Right ventricle myocardium superior (tissue), 1 donor: Measurements from ENCODE around the gene SLC6A9. TPM values are rescaled to one million over a fixed set of nuclear protein-coding genes. Genes with fewer than 3 reads are reported as not detected.

Source experiments
- ATAC-seq: fragments of 200-7000 bp; cut with Tn5 transposase; one replicate; pipeline ENCODE4 v1.9.1; 2020; ENCODE audit warnings: mild to moderate bottlenecking; ENCODE audit not compliant: poor library complexity
- DNase-seq: peaks from one replicate; pipeline ENCODE4 v3.0.0-alpha.2; 2020
- intact Hi-C: fragments of 100-400 bp; cut with DNase I; formaldehyde crosslinking; loops from one replicate; pipeline ENCODE4 v1.11.2; 2022
- total RNA-seq: library from RNA; stranded (reverse); fragmentation: NEBNext Ultra II Directional; extraction: Animal tissue kit (Norgen Biotek cat#: 25700); gene quantifications from one replicate; pipeline ENCODE4 v1.2.1, GENCODE V29; 2021
- donor health status: DM: no; HTN: yes; CAD: no; lungs with severe emphysema.

Gene SLC6A9
- total RNA-seq, 1 donor from 2014 or later = 0.78 TPM

DNA sequence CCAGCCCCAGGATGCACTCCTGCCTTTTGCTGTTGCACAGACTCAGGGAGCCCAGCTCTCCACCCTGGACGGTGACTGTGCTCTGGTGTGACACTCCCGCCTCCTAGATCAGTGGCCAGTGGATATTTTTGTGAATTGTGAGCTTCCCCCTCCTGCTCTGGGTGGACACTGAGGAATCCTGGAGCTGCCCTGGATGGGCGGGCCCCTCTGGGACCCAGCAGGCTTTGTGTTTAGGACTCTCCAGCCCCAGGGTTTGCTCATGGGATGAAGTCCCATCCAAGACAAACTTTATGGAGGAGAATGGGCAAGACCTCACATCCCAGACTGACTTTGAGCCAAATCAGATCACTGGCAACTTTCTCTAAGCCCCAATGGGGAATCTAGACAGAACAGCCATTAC lies 16.1 kb downstream of the SLC6A9 start:
- peak; percentile 41 for ATAC-seq
- intact Hi-C loops = no loop called here
- DNase-seq = no peak

DNA sequence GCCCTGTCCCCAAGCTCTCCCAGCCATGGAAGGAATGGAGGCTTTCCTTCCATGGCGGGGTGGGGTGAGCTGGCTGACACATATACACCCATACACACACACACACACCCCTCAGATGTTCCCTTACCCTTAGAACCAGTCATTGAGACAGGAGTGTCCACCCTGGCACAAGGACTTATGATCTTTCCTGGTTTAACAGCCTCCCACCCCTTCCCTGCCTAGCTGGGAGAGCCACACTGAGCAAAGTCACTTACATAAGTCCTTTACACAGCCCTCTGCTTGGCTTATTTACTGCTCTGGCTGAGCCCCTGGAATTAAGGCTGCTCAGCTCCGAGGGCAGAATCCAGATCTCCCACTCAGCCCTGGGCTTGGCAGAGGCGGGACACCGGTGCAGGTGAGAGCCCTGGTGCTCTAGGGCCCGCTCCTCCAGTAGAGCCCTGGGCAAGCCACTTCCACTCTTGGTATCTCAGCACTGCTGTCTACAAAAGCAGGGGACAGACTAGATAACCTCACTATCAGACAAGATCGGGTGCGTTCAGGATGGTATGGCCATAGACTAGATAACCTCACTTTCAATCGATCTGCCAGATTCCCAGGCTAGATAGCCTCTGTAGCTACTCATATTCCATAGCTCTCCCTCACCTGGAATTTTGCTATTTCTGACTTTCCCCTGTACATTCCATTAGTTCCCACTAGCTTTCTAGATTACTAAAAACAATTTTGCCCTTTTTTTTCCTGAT lies 16.7 kb downstream of the SLC6A9 start:
- intact Hi-C loops = no loop called here
- ATAC-seq = peak; percentile 23

GRCh38 chr1:44013949-44014348 lies 17.3 kb downstream of the SLC6A9 start:
- intact Hi-C loops = no loop called here
- ATAC-seq (no peak), DNase-seq (no peak)

More for the DNA sequence above, 16.7 kb downstream of the SLC6A9 start:
- no peak for DNase-seq

DNA sequence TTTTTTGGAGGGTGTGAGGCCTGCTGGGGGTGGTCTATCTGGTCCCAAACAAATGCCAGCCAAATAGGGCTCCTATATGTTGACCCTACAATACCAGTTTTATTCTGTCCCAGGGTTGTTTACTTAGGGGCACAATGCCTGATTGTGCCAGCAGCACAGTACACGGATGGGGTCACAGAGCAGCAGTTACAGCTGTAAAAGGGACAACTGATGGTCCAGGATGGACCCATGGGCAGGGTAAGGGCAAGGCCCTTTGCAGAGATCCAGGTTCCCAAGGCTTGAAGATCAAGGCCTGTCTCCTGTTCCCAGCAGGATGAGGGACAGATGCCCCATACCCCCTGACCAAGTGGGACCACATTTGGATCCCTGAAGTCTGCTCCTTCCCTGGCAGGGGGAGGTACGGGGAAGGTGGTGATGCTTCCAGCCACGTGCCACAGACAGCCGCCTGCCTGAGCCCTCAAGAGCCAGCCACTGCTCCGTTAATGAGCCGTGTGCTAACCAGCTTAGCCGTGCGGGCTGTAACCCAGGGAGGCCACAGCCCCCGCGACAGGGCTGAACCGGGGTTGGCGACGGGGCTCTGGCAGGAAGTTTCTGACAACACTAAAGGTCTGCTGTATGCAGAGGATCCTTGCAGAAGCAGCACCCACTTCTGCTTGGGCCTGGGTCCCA lies 18.2 kb downstream of the SLC6A9 start:
- DNase-seq (no peak), ATAC-seq (no peak)
- intact Hi-C loops = no loop called here

DNA sequence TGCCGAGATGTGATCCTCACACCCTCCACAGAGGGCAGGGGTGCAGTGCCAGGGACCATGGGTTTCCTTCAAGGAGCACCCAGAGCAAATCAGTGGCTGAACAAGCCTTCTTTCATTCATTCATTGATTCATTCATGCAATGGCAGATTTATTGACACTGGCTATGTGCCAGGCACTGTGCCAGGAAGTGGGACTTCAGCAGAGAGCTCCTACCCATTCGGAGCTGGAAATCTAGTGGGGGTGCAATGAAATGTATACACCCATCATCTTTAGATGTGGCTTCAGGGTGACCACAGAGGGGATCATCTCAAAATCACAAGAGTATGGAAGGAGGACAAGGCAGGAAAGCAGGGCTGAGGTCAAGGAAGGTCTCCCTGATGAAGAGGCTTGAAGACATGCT lies 18.9 kb downstream of the SLC6A9 start:
- no peak for ATAC-seq
- intact Hi-C loops = no loop called here
- no peak for DNase-seq

- no peak for DNase-seq
- ATAC-seq = no peak
- intact Hi-C loops = no loop called here
Observed at GRCh38 chr1:44010935-44011471, 20.3 kb downstream of the SLC6A9 start.

GRCh38 chr1:44008259-44008658 lies 23.0 kb downstream of the SLC6A9 start:
- DNase-seq = no peak
- intact Hi-C loops = loop anchor here (5.0 kb wide), 1 partner anchor 39 kb away; no protein-coding TSS in a partner anchor
- no peak for ATAC-seq

DNA sequence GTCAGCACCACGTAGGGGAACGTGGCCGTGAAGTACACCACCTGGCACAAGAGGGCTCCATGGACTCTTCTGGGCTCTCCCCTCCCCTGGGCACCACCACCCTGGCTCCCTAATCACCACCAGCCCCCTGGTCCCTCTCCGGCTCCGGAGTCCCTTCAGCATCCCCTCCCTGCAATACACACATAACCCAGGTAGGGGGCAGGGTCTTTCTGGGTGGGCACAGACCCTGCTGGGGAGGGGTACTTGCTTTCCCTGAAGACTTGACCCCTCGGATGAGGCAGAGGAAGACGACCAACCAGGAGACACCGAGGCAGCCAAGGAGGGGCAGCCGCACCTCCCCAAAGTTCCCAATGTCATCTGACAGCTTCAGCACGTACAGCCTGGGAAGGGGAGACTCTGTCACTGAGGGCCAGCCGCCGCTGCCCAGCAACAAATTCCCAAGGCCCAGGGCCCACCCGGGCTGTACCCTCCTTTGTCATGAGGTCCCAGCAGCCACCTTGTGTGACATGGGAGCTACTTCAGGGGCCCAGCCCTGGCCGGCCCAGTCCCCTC lies 28.6 kb downstream of the SLC6A9 start:
- intact Hi-C loops = no loop called here
- ATAC-seq (no peak), DNase-seq (no peak)

GRCh38 chr1:44002165-44002564 lies 29.1 kb downstream of the SLC6A9 start:
- DNase-seq (no peak), ATAC-seq (no peak)
- intact Hi-C loops = no loop called here

DNA sequence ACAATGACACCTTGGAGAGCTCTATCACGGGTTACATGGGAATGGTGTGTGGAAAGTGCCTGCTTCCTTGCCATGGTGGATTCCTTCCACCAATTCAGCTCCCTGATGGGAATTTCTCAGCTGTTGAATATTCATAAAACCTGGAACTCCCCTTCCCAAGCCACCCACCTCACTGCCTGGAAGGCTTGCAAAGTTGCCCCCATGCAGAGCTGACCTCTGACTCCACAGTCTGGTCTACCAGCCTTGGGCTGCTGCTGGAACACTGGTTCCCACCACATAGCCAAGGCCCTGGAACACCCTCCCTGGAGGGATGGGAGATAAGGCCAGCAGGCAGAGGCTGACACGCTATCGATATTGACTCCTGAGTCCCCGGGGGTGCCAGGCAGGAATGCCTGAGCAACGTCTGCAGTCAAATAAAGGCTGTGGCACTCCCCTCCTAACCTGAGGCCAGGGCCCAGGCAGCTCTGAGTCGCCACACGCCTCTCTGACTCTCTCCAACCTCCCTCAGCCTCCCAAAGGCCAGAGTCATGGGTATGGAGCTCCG lies 31.1 kb downstream of the SLC6A9 start:
- DNase-seq = no peak
- intact Hi-C loops = no loop called here
- ATAC-seq = no peak

DNA sequence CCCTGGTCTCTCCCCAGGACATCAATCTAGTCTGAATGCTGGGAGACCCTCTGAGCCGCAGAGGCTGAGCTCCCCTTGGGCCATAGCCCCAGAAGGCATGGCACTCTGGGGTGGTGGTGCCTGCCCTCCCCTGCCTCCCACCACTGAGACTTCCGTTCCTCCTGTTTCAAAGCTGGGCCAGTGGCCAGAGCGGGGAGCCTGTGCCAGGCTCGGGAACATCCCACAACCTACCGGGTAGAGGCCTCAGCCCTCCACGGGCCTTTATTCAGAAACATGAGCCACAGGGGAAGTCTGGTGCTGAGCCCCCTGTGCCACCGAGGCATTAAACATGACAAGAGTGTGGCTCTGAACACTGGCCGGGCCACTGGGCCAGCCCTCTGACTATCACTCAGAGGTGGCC lies 31.8 kb downstream of the SLC6A9 start:
- DNase-seq (no peak), ATAC-seq (no peak)
- intact Hi-C loops = no loop called here

DNA sequence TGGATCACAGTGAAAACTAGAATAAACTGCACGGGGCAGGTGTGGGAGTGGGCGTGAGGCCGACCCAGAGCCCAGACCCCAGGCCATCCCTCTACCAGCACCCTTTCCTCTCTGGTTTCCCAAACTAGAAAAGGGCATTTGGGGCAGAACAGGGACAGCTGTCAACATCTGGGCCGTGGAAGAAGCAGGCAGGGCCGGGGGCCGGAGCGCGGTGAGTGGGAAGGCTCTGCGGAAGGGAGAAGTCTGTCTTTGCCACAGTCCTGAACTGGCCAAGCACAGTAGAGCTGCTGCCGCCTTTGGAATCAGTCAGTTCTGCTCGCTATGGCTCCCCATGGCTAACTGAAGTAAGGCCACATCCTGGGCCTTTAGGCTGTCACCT lies 33.3 kb downstream of the SLC6A9 start:
- intact Hi-C loops = no loop called here
- ATAC-seq (no peak), DNase-seq (no peak)

DNA sequence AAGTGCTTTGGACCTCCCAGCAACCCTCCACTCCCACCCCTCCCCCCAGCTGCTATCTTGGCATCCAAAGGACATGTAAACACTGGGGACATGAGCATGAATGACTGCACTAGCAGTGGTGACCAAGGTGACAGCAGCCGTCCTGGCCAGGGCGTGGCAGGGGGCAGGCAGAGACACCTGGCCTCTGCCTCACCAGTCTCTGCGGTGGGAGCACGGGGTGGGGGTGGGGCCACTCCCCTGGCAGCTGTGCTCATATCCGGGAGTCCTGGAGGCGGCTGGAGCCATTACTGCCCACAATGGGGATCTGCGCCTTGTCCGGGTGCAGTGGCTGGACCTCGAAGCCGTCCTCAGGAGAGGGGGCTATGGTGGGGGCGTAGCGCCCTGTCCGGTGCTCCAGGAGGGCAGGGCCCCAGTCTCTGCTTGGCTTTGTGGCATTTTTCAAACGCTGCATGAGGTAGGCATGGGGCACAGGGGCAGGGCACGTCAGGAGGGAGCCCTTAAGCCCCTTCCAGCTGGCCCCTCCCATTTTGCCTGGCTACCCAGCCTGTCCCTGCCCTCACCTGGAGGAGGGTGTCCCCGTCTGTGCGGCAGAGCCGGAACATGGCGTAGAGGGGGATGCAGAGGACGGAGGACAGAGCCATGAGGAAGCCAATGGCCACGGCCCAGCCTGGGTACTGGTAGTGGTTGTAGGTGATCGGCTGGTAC lies 33.8 kb downstream of the SLC6A9 start:
- DNase-seq (no peak), ATAC-seq (no peak)
- intact Hi-C loops = no loop called here

- intact Hi-C loops = no loop called here
- ATAC-seq (no peak), DNase-seq (no peak)
Observed at GRCh38 chr1:43996733-43997115, 34.5 kb downstream of the SLC6A9 start.

DNA sequence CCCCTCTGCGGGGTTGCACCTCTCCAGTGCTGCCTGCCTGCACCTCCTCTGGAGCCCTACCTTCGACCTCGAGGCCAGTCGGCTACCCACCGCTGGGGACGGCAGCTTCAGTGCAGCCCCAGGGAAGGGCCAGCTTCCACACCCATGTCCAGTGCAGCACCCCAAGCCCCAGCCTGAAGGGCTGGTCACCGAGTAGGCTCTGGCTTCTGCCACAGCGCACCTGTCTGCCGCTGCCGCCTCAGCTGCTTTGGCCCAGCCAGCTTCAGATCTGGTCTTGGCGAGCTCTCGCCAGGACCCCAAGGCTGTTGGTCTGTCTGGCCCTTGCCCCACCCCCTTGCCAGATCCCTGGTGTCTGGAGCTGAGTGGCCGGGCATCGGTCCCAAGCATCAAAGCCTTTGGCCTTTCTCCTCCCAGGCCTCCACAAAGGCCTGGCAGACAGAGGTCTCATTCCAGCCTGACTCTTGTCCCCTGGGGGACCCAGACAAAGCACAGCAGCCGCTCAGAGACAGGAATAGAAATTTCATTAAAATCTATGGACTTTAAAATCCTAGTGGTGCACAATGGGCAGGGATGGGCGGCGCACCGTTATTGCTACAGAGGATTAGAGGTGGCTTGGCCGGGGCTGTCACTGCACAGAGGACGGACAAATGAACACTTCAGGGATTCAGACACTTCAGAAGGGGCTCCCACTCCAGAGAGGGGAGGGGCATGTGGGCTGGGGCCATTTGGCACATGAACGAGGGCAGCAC lies 35.1 kb downstream of the SLC6A9 start:
- ATAC-seq = no peak
- no peak for DNase-seq
- intact Hi-C loops = no loop called here

GRCh38 chr1:43994794-43995790 lies 36.2 kb downstream of the SLC6A9 start:
- DNase-seq = no peak

GRCh38 chr1:43994071-43994470 lies 37.2 kb downstream of the SLC6A9 start:
- DNase-seq (no peak), ATAC-seq (no peak)
- intact Hi-C loops = no loop called here

More at GRCh38 chr1:43994794-43995790, 36.2 kb downstream of the SLC6A9 start:
- ATAC-seq = no peak
- intact Hi-C loops = no loop called here
